ENCODE measurements around the gene RBMS3.

GRCh38 chr3:29720665-29721064 is 439.8 kb downstream of the RBMS3 start:
- TF ChIP-seq CTCF (IDR thresholded peaks at IDR 0.05) (no peak), POLR2A (IDR thresholded peaks at IDR 0.05) (no peak), EP300 (IDR thresholded peaks at IDR 0.05) (no peak)
